Loucy (cell line): ENCODE data around the gene ALDH3A1.

Experiments used
- H2AFZ ChIP-seq: fragments of 200-600 bp; sonication (generic); 2 replicates; pipeline ENCODE4 v1.6.0; 2016; ENCODE audit warnings: antibody characterized with exemption, mild to moderate bottlenecking, low read length, moderate library complexity
- H3F3A ChIP-seq: fragments of 200-600 bp; 2 replicates; pipeline ENCODE4 v1.6.0; 2016; ENCODE audit warnings: antibody characterized with exemption, low read depth, mild to moderate bottlenecking
- H3K27me3 ChIP-seq: fragments of 200-600 bp; sonication (generic); 2 replicates; pipeline ENCODE4 v1.6.1; 2014; ENCODE audit warnings: low read length, mild to moderate bottlenecking; ENCODE audit not compliant: insufficient read depth, poor library complexity, severe bottlenecking
- H3K36me3 ChIP-seq: fragments of 200-600 bp; sonication (generic); 2 replicates; pipeline ENCODE4 v1.6.1; 2016; ENCODE audit warnings: low read length; ENCODE audit not compliant: insufficient read depth
- H3K4me1 ChIP-seq: fragments of 200-600 bp; sonication (generic); 2 replicates; pipeline ENCODE4 v1.5.1; 2014; ENCODE audit warnings: low read length, mild to moderate bottlenecking; ENCODE audit not compliant: insufficient read depth, poor library complexity, severe bottlenecking
- H3K4me2 ChIP-seq: fragments of 200-600 bp; sonication (generic); 2 replicates; pipeline ENCODE4 v1.6.0; 2014; ENCODE audit warnings: antibody characterized with exemption, low read length, low read depth, mild to moderate bottlenecking; ENCODE audit not compliant: poor library complexity, severe bottlenecking
- H3K4me3 ChIP-seq: fragments of 200-600 bp; sonication (generic); 2 replicates; pipeline ENCODE4 v1.5.1; 2014; ENCODE audit warnings: low read length, mild to moderate bottlenecking, mixed read lengths; ENCODE audit not compliant: poor library complexity, severe bottlenecking
- H3K79me2 ChIP-seq: fragments of 200-600 bp; sonication (generic); 2 replicates; pipeline ENCODE4 v1.6.1; 2014; ENCODE audit warnings: low read length; ENCODE audit not compliant: insufficient read depth
- H3K9ac ChIP-seq: fragments of 200-600 bp; sonication (generic); 2 replicates; pipeline ENCODE4 v1.6.0; 2014; ENCODE audit warnings: mild to moderate bottlenecking, low read depth, low read length, moderate library complexity; ENCODE audit not compliant: poor library complexity, severe bottlenecking
- H3K9me2 ChIP-seq: fragments of 200-600 bp; sonication (generic); replicated peaks from 2 replicates; pipeline ENCODE4 v1.6.1; 2016; ENCODE audit warnings: low read depth, low read length, mixed read lengths
- H3K9me3 ChIP-seq: fragments of 200-600 bp; sonication (generic); 2 replicates; pipeline ENCODE4 v1.6.1; 2014; ENCODE audit warnings: mild to moderate bottlenecking, antibody characterized with exemption, low read length, low read depth; ENCODE audit not compliant: insufficient read depth
- H4K20me1 ChIP-seq: fragments of 200-600 bp; sonication (generic); 2 replicates; pipeline ENCODE4 v1.6.0; 2014; ENCODE audit warnings: antibody characterized with exemption, low read length, mild to moderate bottlenecking; ENCODE audit not compliant: insufficient read depth, poor library complexity, severe bottlenecking
- CTCF ChIP-seq: fragments of 200-600 bp; sonication (generic); conservative IDR thresholded peaks from 2 replicates; pipeline ENCODE4 v1.5.1; 2014; ENCODE audit warnings: mild to moderate bottlenecking, antibody characterized with exemption, low read length
- EZH2phosphoT487 ChIP-seq: fragments of 200-600 bp; IDR thresholded peaks from 2 replicates; pipeline ENCODE4 v1.6.1; 2018; ENCODE audit warnings: antibody characterized with exemption, mild to moderate bottlenecking, moderate library complexity, borderline replicate concordance

Gene ALDH3A1

GRCh38 chr17:19744922-19745757 lies 3.0 kb downstream of the ALDH3A1 start:
- no peak overlapping the region for H2AFZ ChIP-seq

GRCh38 chr17:19744492-19744891 lies 3.6 kb downstream of the ALDH3A1 start:
- H3K9ac ChIP-seq: no peak overlapping the region
- no peaks in the 10 kb centered on the region for H3K9me3 ChIP-seq
- H3K9me2 ChIP-seq: no peaks in the 10 kb centered on the region
- H3K4me2 ChIP-seq: no peak overlapping the region
- no peaks in the 10 kb centered on the region for H3K79me2 ChIP-seq
- TF ChIP-seq EZH2phosphoT487: no peak
- TF ChIP-seq CTCF: no peak
- no peaks in the 10 kb centered on the region for H3K36me3 ChIP-seq
- H3F3A ChIP-seq: no peaks in the 10 kb centered on the region
- no peaks in the 10 kb centered on the region for H4K20me1 ChIP-seq
- H2AFZ ChIP-seq: no peak overlapping the region
- no peaks in the 10 kb centered on the region for H3K27me3 ChIP-seq
- H3K4me3 ChIP-seq: no peak overlapping the region
- H3K4me1 ChIP-seq: no peaks in the 10 kb centered on the region

More at GRCh38 chr17:19744922-19745757, 3.0 kb downstream of the ALDH3A1 start:
- no peaks in the 10 kb centered on the region for H3K4me1 ChIP-seq
- H3K36me3 ChIP-seq: no peaks in the 10 kb centered on the region
- no peak overlapping the region for H3K4me3 ChIP-seq
- TF ChIP-seq EZH2phosphoT487 (no peak), CTCF (0 out of 2 replicates have a peak, but pooled peaks have one; percentile 25)
- no peaks in the 10 kb centered on the region for H3K9me3 ChIP-seq
- no peak overlapping the region for H3K9ac ChIP-seq
- H3F3A ChIP-seq: no peaks in the 10 kb centered on the region
- H3K4me2 ChIP-seq: no peak overlapping the region
- no peaks in the 10 kb centered on the region for H3K9me2 ChIP-seq
- H3K79me2 ChIP-seq: no peaks in the 10 kb centered on the region
- H4K20me1 ChIP-seq: no peaks in the 10 kb centered on the region
- H3K27me3 ChIP-seq: no peaks in the 10 kb centered on the region

GRCh38 chr17:19743101-19744100 lies 4.7 kb downstream of the ALDH3A1 start:
- H4K20me1 ChIP-seq: no peaks in the 10 kb centered on the region
- no peak overlapping the region for H3K4me2 ChIP-seq
- no peaks in the 10 kb centered on the region for H3K9me3 ChIP-seq
- H3K36me3 ChIP-seq: no peaks in the 10 kb centered on the region
- H3K79me2 ChIP-seq: no peaks in the 10 kb centered on the region
- no peak overlapping the region for H3K4me3 ChIP-seq
- H3K4me1 ChIP-seq: no peaks in the 10 kb centered on the region
- TF ChIP-seq CTCF (no peak), EZH2phosphoT487 (no peak)
- H3F3A ChIP-seq: no peaks in the 10 kb centered on the region
- no peak overlapping the region for H2AFZ ChIP-seq
- H3K27me3 ChIP-seq: no peaks in the 10 kb centered on the region
- H3K9ac ChIP-seq: no peak overlapping the region
- no peaks in the 10 kb centered on the region for H3K9me2 ChIP-seq
